GM04504 (cell line): Measurements from ENCODE around the gene PTCH1.
A peak's percentile ranks its signal among the peaks of the same experiment; 100 is the strongest.

Experiments used
- DNase-seq: peaks from one replicate; pipeline ENCODE4 v3.0.0-alpha.2; 2012; ENCODE audit warnings: low read depth

Gene PTCH1

DNA sequence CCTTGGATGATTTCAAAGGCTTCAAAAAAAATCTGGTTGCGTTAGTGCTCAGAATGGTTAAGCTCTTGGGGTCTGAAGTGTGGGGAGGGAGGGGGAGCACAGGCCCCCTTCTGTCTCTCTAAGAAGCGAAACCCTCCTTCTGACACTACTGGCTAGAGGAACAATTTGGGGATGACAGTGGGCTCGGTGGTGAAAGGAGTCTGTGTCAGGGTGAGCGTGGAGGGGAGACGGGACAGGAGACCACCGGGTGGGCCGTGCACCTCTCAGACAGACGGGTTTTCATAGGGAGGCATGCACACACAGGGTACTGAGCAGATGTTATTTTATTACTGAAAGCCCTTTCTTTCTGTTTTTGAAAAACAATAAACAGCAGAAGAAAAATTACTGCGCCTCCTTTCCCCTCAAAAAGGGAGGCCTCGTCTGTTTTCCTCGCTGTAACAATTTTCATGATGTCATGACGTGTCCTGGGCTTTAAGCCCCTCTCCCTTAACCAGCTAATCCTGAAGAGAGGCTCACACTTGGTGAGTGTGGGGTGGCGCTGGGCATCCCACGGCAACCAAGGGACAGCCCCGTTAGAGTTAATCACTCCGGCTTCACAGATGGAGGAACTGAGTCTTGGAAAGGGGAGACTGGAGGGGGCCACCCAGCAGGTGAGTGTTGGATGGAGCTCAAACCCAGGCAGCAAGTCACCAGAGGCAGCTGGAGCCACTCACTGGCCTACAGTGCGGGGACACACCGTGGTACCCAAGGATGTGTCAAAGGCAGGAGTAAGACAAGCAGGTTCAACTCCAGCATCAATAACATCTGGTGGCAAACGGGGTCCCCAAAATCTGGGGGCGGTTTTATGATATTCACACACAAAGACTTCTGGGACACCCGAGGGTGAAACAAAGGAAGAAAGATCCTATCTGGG is 53.4 kb downstream of the PTCH1 start:
- DNase-seq: no peak

DNA sequence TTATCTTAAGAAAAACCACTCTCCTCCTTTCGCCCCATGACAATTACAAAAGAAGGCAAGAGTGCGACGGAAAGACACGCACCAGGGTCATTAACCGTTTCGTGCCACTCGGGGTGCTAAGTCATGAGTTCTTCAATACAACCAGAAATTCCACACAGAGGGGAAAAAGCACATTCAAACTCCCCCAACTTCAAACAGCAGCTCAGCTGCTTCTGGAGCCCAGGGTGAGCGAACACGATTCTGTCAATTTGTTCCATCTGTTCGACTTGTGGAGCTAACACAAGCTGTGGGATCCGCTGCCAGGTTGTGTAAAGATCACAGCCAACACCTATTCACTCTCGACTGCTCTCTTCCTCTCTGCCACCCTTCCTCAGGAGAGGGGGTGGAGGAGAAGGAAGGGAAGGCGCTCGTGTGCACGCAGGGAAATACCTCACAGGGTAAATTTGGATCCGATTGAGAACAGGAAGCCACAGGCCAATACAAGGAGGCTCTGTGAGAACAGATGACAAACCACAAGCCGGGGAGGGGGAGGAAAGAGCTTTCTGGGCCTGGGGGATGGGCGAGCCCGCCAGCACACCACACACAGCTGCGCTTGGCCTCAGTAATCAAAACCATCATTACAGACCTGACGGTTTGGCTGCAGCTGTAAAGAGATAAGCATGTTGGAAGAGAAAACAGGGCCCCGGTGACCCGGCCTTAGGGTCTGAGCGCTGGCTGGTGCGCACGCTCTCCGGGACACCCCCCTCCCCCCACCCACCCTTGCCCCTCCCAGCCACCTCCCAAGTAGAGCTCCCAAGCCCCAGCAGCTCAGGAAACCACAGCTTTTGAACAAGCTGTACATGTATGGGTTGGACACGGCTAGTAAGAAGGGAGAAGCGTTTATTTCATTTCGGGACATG is 54.3 kb downstream of the PTCH1 start:
- DNase-seq: peak; percentile 77

DNA sequence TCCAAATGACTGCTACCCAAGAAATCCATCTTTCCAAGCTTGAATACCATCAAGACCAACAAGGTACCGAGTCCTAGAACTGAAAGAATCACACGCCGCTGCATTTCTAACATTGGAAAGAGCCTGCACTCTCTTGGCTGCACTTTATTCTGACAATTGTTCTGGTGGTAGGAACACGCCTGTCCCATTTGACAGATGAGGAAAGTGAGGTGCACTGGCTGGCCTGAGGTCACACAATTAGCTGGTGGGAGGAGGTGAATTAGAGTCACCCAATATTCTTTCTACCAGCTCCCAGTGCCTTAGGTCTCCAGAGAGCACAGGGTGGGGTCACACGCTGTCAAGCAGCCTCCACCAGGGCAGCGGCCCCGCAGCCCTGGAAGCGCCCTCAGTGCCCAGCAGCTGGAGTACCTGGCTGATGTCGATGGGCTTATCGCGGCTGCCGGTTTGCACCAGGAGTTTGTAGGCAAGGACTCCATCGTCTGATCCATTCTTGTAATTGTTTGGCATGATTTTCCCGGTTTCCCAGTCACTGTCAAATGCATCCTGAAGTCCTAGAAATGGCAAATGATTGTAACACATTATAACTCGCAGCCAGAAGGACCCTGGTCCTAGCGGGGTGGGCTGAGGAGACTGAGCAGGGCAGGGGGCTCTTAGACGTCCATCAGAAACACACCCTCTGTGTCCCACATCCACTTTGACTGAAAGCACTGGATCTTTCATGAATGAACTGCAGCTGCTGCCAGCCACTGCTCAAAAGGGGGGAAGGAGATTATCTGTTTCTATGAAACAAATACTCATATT is 55.1 kb downstream of the PTCH1 start:
- DNase-seq: no peak

DNA sequence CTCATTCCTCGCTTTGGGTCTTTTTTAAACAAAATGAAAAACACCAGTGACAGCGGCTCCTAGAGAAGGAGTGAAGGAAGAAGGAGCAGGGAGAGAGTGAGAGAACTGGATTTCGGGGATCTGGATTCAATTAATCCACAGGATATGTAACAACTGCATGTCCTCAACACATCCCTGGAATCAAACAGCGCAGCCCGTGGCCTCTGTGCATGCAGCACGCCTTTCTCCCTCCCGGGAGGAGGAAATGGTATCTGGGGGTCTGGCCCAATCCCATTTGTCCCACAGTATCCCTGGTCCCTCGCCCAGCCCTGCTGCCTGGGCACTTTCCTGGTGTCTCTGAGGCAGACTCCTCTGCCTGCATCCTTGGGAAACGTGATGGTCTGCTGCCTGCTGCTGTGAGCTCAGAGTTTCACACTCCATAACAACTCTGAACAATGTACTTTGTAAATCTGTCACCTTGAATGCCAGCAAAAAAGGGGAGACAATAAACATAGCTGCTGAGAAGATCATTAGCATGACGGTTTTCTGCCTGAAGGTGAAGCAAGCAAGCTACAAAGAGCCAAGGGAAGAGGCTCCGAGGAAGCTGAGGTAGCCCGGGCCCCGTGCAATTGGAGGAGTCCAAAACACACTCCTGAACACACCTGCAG is 56.1 kb downstream of the PTCH1 start:
- no peak for DNase-seq

DNA sequence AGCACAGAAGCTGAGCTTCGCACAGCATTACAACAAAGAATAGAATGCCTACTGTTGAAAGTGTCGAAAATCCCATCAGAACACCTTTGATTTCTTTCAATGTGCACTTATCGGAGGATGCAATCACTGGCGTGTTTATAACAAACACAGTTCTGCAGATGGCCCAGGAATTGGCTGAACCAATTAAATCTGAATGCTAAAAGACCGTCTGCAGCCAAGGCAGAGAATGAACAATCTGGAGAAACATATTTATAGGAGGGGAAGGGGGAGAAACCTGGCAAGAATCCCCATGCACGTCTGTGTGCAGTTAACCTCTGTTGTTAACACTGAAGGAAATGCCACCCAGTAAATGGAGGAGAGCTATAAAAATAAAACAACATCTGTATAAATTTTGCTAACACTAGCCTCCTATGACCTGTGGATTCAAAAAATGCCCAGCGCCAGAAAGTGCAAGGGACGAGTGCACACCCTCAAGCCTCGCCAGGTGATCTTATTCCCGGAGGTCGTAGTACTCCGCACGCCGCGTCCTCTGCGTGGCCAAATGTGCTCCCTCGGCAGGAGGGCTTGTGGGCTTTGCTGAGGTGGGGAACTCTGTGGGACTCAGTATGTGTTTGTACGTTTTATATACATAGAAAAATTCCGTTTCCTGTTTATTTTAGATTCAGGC is 56.8 kb downstream of the PTCH1 start:
- DNase-seq: no peak

DNA sequence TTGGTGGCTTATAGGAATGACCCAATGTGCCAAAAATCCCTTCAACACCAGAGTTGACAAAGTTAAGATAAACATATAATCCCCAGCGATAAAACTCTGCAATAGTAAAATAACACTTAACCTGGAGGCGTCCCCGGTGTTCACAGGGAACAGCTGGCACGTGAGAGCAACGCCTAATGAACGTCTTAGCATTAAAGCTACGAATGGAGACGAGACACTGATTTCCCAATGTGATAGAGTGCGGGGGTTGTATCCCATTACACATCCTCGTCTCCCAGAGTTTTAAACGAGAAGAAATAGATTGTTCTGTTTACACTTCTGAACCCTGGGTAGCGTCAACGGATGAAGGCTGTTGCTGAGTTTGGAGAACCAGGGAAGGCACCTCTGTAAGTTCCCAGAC is 57.6 kb downstream of the PTCH1 start:
- no peak for DNase-seq

DNA sequence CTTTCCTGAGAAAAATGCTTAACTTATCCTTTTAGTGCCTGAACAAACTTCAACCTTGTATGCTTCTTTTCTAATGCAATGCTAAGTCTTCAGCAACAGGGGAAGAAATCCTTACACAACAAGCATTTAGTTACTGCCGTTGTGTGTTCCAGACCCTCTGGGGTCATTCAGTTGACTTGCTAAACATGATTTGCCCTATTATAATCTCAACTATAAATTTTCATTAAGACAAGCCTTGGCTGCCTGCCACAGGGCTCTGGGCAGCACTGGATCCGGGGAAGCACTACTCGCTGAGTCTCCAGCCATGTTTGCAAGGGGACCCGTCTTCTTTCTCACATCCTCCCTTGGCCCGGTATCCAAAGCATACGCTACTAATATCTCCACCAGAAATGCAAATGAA is 58.1 kb downstream of the PTCH1 start:
- DNase-seq: no peak

DNA sequence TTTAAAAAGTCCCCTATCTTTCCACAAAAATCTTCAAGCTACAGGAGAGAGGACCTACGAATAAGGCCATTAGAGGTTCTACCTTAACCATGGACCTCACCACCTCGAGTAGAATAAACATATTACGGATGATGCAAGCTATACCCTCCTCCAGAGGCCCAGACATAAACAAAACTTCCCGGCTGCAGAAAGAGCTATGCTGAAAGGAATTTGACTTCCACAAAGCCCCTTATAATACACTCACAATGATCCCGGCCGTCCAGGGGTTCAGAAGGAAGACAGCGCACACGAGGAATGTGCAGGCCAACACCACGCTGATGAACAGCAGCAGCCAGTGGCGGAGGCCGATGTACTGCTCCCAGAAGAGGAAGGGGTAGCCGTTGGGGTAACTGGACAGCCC is 59.0 kb downstream of the PTCH1 start:
- no peak for DNase-seq

DNA sequence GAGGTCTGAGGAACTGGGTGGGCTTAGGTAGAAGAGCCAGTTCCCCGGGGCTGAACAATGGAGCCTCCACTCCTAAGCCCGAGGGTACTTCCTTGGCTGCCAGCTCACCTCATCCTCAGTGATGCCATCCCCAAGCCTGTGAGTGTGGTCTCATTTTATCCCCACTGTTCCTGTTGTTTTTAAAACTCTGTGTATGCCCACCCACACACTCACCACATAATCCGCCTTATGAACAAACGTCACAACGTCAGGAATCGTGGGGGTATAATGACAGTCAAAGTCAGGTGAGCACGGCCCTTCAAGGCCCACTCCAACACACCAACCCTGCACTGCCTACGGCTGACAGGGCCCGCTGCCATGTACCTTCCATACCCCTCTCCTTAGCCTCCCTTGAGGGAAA is 61.1 kb downstream of the PTCH1 start:
- DNase-seq: no peak

DNA sequence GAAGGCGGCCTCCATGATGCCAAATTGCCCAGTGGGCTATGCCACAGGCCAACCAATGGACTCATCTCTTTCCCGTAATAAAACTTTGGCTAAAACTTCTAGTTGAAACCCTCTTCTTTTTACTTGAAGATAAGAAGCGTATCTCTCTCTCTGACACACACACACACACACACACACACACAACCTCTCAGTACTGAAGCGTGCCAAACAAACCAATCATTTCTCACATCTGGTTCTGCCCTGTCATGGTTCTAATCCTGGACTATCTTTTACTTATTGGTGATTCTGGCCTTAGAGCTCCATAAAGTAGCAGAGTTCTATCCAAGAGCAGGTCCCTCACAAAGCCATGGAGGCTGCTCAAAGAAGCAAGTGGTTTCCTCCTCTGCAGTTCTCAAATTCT is 64.6 kb downstream of the PTCH1 start:
- DNase-seq: no peak

DNA sequence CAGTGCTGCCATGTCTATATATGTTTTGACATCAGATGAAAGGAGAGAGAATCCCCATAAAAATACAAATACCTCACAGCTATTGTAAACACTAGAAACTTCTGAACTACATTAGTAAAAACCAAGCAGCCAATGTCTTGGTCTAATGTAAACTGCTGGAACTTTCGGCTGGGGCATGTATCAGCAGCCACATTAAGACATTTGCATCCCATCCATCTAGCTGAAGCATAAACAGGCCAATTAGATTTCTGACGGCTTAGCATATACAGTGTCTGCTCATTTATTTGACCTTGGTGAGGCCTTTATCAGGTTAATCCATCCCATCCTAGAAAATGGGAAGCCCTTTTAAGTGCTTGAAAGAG is 65.7 kb downstream of the PTCH1 start:
- DNase-seq: no peak

DNA sequence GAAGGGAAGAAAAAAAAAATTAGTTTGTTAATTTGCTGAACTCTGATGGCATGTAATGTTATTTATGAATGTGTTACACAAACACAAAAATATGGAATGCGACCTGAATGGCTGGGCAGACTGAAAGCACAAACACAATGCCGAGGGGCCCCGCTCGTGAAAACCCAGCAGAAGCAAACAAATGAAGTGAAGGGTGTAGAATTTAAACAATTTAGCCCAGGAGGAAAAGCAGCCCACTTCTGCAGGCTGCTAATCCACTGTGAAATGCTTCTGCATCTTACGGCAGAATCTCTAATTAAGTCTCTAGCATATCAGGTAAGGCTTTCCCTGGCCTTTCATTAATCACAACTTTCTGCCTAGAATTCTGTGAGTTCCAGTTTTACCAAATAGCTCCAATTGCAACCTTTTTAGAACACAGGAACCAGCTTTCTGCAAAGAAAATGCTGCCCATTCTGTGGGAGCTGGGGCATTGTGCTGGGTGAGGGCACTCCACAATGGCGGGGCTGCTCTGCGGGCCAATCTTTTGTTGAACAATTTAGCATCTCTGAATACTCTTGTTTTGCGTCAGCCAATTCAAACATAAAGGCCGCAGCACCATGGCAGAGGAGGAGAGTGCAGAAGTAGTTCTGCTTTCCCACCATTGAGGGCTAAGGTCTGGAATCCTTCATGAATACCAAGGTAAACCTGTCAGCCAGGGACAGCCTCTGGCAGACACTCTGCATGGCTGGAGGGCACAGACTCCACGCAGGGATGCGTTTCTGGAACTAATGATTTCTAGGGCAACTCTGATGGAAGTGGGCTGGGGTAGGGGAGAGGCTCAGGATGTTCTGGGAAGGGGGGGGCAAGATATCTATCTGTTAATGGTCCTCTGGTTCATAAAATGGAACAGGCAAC is 66.4 kb downstream of the PTCH1 start:
- DNase-seq: no peak

DNA sequence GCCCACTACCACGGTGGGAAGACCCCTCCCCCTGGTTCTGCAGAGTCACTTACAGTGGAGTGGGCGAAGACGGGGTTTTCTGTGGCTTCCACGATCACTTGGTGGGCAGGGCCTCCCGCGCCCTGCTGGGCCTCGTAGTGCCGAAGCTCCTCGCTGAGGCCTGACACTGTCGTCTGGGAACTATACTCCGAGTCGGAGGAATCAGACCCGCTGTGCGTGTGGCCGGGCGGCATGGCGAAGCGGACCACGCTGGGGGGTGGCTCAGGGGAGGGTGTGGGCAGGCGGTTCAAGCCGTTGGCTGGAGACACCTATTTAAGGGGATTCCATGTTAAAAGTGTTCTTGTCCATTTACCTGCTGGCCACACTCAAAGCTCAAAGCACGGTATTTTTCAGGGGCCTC is 67.8 kb downstream of the PTCH1 start:
- DNase-seq: no peak

DNA sequence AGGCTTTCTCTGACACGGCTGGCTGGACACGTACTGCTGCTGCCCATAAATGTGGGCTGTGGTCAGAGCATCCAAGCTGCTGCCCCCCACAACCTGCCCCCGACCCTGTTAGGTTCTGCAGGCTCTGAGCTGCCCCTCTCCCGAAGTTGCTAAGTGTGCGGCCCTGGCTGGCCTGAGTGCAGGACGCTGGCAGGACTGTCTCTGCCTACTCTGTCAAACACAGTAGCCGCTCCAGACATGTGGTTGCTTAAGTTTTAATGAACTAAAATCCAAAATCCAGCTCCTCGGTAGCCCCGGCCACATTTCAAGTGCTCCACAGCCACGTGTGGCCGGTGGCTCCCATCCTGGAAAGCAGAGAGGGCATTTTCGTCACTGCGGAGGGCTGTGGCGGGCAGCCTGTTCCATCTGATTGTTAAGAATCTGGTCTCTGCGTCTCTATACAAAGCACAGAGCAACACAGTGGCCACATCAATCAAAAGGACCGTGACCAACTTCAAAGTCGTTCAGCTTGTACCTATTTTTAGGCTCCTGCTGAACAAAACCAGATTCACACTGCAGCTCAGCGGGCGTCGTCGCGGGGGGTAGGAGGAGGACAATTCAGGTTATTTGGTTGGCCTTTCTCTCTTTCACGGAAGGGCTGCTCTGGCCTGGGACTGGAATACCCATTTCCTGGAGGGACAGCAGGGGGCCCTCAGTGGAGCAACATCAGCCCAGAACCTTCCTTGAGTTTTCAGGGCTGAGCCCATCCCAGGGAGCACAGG is 68.9 kb downstream of the PTCH1 start:
- DNase-seq: no peak

DNA sequence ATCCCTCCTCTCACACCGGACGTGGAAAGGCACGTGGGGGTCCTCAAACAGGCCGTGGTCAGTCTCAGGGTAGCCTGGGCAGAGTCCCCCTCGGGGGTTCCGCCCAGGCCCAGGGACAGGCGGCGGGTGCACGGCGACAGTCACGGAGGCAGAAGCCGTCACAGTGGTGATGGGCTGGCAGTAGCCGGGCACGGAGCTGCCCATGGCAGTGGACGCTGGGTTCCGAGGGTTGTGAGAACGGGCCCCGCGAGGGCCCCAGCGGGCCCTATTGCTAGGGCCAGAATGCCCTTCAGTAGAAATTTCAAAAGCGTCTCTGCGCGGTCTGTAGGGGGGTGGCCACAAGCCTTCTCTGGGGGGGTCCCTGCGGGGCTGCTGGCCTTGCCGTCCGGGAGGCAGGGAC is 69.8 kb downstream of the PTCH1 start:
- DNase-seq: no peak

DNA sequence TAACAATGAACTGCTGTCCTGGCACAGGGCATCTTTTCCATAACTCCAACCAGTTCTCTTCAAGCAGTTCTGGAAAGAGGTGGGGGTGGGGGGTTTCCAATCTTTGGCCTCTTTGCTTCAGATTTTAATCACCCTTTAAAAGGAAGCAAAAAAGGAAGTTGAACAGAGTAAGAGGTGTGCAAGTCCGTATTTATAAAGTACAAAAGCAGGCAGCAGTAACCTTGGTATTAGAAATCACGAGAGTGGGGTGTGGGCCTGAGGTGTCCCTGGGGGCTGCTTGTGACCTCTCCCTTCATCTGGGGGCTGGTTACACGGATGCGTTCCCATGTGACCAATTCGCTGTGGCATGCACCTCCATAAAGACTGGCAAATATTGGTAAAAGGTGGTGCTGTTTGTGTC is 70.5 kb downstream of the PTCH1 start:
- DNase-seq: no peak

DNA sequence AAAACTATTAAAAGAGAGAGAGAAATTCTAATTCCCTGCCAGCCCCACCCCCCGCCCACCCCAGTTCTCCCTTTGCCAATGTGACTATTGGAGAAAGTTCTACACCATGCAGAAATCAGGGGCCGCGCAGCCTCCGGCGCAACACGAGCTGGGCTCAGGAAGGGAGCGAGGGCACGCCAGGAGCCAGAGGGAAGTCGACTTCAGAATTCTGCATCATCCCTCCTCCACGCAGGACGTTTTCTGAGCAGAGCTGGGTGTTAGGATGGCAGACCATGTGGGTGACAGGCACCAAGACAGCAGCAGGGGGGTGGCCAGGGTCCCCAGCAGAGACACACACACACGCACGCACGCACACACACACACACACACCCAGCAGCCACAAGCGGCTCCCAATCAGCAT is 72.6 kb downstream of the PTCH1 start:
- no peak for DNase-seq

DNA sequence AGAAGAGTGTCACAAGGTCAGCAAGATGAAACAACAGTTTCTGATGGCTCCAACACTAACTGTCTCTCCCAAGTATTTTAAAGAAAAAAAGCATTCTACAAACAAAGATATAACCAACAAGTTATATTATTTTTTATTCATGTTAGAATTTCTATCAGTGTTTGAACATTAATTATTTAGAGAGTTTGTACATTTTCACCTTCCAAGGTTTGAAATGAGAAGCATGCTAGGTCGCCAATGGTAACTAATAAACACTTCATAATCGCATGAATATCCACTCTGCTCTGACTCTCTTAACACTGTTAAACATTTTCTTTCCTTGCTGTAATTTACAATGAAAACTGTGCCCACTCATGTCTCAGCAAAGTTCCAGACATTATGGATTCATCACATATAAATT is 73.5 kb downstream of the PTCH1 start:
- no peak for DNase-seq

DNA sequence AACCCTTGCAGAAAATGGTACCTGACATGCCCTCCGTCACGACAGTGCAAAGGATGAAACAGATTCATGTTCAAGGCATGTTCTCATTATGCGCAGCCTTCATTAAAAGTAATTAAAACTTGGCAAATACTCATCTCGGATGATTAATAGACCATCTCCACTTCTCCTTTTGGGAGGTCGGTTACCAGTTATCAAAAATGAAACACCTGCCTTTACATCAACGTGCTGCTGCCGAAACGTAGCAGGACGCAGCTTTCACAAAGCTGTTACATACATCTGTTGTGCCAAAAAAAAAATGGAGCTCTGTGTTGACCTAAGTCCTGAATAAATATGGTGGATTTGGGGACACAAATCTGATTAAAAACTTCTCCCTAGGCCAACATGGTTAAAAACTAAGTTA is 75.7 kb downstream of the PTCH1 start:
- no peak for DNase-seq

DNA sequence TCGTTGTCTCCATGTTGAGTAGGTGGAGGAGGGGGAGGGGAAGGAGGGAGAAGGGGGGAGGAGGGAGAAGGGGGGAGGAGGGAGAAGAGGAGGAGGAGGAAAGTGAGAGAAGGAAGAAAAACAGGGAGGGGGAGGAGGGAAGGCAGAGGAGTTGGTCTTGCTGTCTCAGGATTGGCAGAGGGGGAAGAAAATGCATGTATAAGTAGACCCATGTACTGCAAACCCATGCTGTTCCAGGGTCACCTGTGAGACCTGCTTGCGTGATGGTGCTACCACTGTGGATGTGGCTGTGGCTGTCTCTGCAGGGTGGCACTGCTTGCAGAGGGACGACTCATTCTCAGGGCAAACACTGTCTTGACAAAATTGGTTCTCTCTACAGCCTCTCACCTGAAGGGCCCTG is 76.3 kb downstream of the PTCH1 start:
- no peak for DNase-seq
